ENCODE results near the gene SLAMF9. TPM values are rescaled to one million over a fixed set of nuclear protein-coding genes. Genes with fewer than 3 reads are reported as not detected.

The SLAMF9 gene
- polyA plus RNA-seq, 1 donor (not counting 4 experiments of a cell fraction or from before 2014, with no cell fraction given), result 0.31 TPM

DNA sequence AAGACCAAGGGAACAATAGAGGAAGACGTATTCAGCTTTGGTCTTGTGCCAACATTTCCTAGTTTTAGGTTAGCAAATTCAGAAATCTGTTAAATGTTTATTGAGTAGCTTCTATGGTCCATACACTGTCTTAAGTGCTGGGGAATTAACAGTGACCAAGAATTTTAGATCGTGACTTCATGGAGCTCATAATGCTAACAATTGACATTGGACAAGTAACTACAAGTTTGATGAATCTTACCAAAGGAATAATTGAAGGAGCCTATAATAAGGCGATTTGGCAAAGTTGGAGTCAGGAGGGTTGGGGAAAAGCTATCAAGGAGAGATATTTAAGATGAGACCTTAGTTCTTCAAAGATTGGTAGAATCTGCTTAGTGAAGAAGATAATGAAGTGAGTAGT is 1.4 kb upstream of the SLAMF9 start:
- H3K27ac ChIP-seq (ENCODE audit: control insufficient read depth, insufficient read depth, low read length), result peak overlapping the region; percentile 22
- H3K9ac ChIP-seq (ENCODE audit: control insufficient read depth, extremely low read depth, insufficient read depth, low read length), result no peak overlapping the region
- H3K79me2 ChIP-seq (ENCODE audit: control insufficient read depth, insufficient read depth, low read length), result no peaks in the 10 kb centered on the region
- H3K9me3 ChIP-seq (ENCODE audit: control insufficient read depth, low read depth, low read length), result no peaks in the 10 kb centered on the region
- H3K27me3 ChIP-seq (ENCODE audit: control insufficient read depth, extremely low read depth, insufficient read depth, low read length), result no peaks in the 10 kb centered on the region
- no peak for TF ChIP-seq EZH2 (IDR thresholded peaks at IDR 0.05; ENCODE audit: low read length)
- TF ChIP-seq, protein P1, sequence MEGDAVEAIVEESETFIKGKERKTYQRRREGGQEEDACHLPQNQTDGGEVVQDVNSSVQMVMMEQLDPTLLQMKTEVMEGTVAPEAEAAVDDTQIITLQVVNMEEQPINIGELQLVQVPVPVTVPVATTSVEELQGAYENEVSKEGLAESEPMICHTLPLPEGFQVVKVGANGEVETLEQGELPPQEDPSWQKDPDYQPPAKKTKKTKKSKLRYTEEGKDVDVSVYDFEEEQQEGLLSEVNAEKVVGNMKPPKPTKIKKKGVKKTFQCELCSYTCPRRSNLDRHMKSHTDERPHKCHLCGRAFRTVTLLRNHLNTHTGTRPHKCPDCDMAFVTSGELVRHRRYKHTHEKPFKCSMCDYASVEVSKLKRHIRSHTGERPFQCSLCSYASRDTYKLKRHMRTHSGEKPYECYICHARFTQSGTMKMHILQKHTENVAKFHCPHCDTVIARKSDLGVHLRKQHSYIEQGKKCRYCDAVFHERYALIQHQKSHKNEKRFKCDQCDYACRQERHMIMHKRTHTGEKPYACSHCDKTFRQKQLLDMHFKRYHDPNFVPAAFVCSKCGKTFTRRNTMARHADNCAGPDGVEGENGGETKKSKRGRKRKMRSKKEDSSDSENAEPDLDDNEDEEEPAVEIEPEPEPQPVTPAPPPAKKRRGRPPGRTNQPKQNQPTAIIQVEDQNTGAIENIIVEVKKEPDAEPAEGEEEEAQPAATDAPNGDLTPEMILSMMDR (optimal IDR thresholded peaks at IDR 0.05 in 1 of 3, IDR thresholded peaks at IDR 0.05 in 1 of 3, conservative IDR thresholded peaks at IDR 0.05 in 1 of 3; ENCODE audit: extremely low read depth in 1 of 3, insufficient read depth in 2 of 3, low read length in 3 of 3), result no peak
- no peak overlapping the region for H3K4me3 ChIP-seq (ENCODE audit: control insufficient read depth in 2 of 3, extremely low read depth in 1 of 3, insufficient read depth in 2 of 3, low read depth in 1 of 3, low read length in 3 of 3)
- dilution Hi-C loops (cut with MboI; ENCODE audit: extremely low pct_ligation_motif_present, low sequenced_read_pairs), result no loop called here
- DNase-seq (ENCODE audit: low read depth, low spot score), result no peak
- H3K9me1 ChIP-seq (ENCODE audit: control insufficient read depth, extremely low read depth, insufficient read depth, low read length), result no peaks in the 10 kb centered on the region
- H3K4me1 ChIP-seq (ENCODE audit: control insufficient read depth, extremely low read depth, insufficient read depth, low read length), result peaks cover 39% of the 10 kb centered on the region
- H3K36me3 ChIP-seq (ENCODE audit: control insufficient read depth in 2 of 2, extremely low read depth in 1 of 2, insufficient read depth in 2 of 2, low read length in 2 of 2), result no peaks in the 10 kb centered on the region
- peak overlapping the region; percentile 49 for H3K4me2 ChIP-seq (ENCODE audit: control insufficient read depth, extremely low read depth, insufficient read depth, low read depth, low read length)
- no peaks in the 10 kb centered on the region for H4K20me1 ChIP-seq (ENCODE audit: control insufficient read depth, extremely low read depth, insufficient read depth, low read length)
- H2AFZ ChIP-seq (ENCODE audit: control insufficient read depth, low read length), result no peak overlapping the region
- FAIRE-seq, result peak; percentile 81

DNA sequence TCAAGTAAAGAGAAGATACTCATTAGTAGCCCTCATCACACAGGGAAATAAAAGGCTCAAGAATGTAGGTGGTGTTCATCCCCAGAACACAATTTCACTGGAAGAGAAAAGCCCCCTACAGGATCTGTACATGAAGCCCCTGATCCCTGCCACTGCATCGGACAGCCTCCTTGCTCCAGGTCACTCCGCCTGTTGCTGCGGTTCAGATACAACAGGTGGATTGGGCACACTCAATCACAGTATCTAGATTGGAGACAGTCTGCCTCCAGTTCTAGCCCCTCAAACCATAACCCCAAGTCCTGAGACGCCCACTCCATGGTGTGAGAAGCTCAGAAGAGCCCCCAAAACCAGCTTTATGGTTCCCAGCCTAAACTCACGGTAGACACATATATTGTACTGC is 1.1 kb downstream of the SLAMF9 start:
- no peak for DNase-seq (ENCODE audit: low read depth, low spot score)

More for the DNA sequence above, 1.1 kb downstream of the SLAMF9 start:
- Histone ChIP-seq H3K4me3 (ENCODE audit: control insufficient read depth in 2 of 3, extremely low read depth in 1 of 3, insufficient read depth in 2 of 3, low read depth in 1 of 3, low read length in 3 of 3) (no peak overlapping the region), H3K36me3 (ENCODE audit: control insufficient read depth in 2 of 2, extremely low read depth in 1 of 2, insufficient read depth in 2 of 2, low read length in 2 of 2) (no peaks in the 10 kb centered on the region), H3K9me3 (ENCODE audit: control insufficient read depth, low read depth, low read length) (no peaks in the 10 kb centered on the region), H3K9ac (ENCODE audit: control insufficient read depth, extremely low read depth, insufficient read depth, low read length) (no peak overlapping the region), H3K4me1 (ENCODE audit: control insufficient read depth, extremely low read depth, insufficient read depth, low read length) (peaks cover 30% of the 10 kb centered on the region), H3K27me3 (ENCODE audit: control insufficient read depth, extremely low read depth, insufficient read depth, low read length) (no peaks in the 10 kb centered on the region), H3K27ac (ENCODE audit: control insufficient read depth, insufficient read depth, low read length) (no peak overlapping the region), H3K79me2 (ENCODE audit: control insufficient read depth, insufficient read depth, low read length) (no peaks in the 10 kb centered on the region), H3K9me1 (ENCODE audit: control insufficient read depth, extremely low read depth, insufficient read depth, low read length) (no peaks in the 10 kb centered on the region), H4K20me1 (ENCODE audit: control insufficient read depth, extremely low read depth, insufficient read depth, low read length) (no peaks in the 10 kb centered on the region), H3K4me2 (ENCODE audit: control insufficient read depth, extremely low read depth, insufficient read depth, low read depth, low read length) (no peak overlapping the region), H2AFZ (ENCODE audit: control insufficient read depth, low read length) (no peak overlapping the region)
- TF ChIP-seq, protein P1 (optimal IDR thresholded peaks at IDR 0.05 in 1 of 3, IDR thresholded peaks at IDR 0.05 in 1 of 3, conservative IDR thresholded peaks at IDR 0.05 in 1 of 3; ENCODE audit: extremely low read depth in 1 of 3, insufficient read depth in 2 of 3, low read length in 3 of 3), result no peak
- no peak for TF ChIP-seq EZH2 (IDR thresholded peaks at IDR 0.05; ENCODE audit: low read length)
- dilution Hi-C loops (cut with MboI; ENCODE audit: extremely low pct_ligation_motif_present, low sequenced_read_pairs), result no loop called here
- no peak for FAIRE-seq
